Ishikawa (cell line): ENCODE results near the gene RB1.

Experiments used
- CEBPB ChIP-seq: IDR thresholded peaks from 2 replicates; pipeline ENCODE4 v1.6.1; 2012
- CREB1 ChIP-seq: IDR thresholded peaks from 2 replicates; pipeline ENCODE4 v1.6.1; 2012; ENCODE audit warnings: low read depth
- EGR1 ChIP-seq: IDR thresholded peaks from 2 replicates; pipeline ENCODE4 v1.6.1; 2012
- EP300 ChIP-seq: IDR thresholded peaks from 2 replicates; pipeline ENCODE4 v1.6.1; 2012; ENCODE audit warnings: borderline replicate concordance
- FOXM1 ChIP-seq: IDR thresholded peaks from 2 replicates; pipeline ENCODE4 v1.6.1; 2012; ENCODE audit warnings: low read depth, borderline replicate concordance
- NFIC ChIP-seq: IDR thresholded peaks from 2 replicates; pipeline ENCODE4 v1.6.1; 2012
- RAD21 ChIP-seq: IDR thresholded peaks from 2 replicates; pipeline ENCODE4 v1.6.1; 2012; ENCODE audit warnings: low read depth
- TAF1 ChIP-seq: IDR thresholded peaks from 2 replicates; pipeline ENCODE4 v1.6.1; 2012; ENCODE audit warnings: low read depth, mild to moderate bottlenecking
- TCF12 ChIP-seq: IDR thresholded peaks from 2 replicates; pipeline ENCODE4 v1.6.1; 2012; ENCODE audit warnings: low read depth
- TEAD4 ChIP-seq: IDR thresholded peaks from 2 replicates; pipeline ENCODE4 v1.6.1; 2012
- YY1 ChIP-seq: IDR thresholded peaks from 2 replicates; pipeline ENCODE4 v1.6.1; 2012; ENCODE audit warnings: low read depth
- ZBTB7A ChIP-seq: IDR thresholded peaks from 2 replicates; pipeline ENCODE4 v1.6.1; 2012; ENCODE audit warnings: low read depth
- TF ChIP-seq, protein P1 (sequence below): IDR thresholded peaks from 2 replicates; pipeline ENCODE4 v1.6.1; 2012; ENCODE audit warnings: low read depth, mild to moderate bottlenecking
- TF ChIP-seq, protein P2 (sequence below): IDR thresholded peaks from 2 replicates; pipeline ENCODE4 v1.6.1; 2012
- TF ChIP-seq, protein P3 (sequence below): IDR thresholded peaks from 2 replicates; pipeline ENCODE4 v1.6.1; 2012

Gene RB1

DNA sequence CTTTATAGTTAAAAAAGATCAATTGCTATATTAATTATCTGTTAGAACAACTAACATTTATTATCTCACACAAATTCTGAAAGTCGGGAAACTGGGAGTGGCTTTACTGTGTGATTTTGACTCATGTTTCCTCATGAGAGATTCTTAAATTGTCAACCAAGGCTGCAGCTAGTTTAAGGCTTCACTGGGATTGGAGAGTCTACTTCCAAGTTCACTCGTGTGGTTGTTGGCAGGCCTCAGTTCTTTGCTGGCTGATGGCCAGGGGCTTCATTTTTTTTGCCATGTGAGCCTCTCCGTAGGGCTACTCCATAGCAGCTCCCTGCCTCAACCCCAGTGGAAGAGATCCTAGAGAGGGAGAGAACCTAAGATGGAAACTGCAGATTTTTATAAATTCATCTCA is 133.8 kb downstream of the RB1 start:
- TF ChIP-seq NFIC, result peak; percentile 69
- TF ChIP-seq, protein P1, sequence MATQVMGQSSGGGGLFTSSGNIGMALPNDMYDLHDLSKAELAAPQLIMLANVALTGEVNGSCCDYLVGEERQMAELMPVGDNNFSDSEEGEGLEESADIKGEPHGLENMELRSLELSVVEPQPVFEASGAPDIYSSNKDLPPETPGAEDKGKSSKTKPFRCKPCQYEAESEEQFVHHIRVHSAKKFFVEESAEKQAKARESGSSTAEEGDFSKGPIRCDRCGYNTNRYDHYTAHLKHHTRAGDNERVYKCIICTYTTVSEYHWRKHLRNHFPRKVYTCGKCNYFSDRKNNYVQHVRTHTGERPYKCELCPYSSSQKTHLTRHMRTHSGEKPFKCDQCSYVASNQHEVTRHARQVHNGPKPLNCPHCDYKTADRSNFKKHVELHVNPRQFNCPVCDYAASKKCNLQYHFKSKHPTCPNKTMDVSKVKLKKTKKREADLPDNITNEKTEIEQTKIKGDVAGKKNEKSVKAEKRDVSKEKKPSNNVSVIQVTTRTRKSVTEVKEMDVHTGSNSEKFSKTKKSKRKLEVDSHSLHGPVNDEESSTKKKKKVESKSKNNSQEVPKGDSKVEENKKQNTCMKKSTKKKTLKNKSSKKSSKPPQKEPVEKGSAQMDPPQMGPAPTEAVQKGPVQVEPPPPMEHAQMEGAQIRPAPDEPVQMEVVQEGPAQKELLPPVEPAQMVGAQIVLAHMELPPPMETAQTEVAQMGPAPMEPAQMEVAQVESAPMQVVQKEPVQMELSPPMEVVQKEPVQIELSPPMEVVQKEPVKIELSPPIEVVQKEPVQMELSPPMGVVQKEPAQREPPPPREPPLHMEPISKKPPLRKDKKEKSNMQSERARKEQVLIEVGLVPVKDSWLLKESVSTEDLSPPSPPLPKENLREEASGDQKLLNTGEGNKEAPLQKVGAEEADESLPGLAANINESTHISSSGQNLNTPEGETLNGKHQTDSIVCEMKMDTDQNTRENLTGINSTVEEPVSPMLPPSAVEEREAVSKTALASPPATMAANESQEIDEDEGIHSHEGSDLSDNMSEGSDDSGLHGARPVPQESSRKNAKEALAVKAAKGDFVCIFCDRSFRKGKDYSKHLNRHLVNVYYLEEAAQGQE, result no peak

DNA sequence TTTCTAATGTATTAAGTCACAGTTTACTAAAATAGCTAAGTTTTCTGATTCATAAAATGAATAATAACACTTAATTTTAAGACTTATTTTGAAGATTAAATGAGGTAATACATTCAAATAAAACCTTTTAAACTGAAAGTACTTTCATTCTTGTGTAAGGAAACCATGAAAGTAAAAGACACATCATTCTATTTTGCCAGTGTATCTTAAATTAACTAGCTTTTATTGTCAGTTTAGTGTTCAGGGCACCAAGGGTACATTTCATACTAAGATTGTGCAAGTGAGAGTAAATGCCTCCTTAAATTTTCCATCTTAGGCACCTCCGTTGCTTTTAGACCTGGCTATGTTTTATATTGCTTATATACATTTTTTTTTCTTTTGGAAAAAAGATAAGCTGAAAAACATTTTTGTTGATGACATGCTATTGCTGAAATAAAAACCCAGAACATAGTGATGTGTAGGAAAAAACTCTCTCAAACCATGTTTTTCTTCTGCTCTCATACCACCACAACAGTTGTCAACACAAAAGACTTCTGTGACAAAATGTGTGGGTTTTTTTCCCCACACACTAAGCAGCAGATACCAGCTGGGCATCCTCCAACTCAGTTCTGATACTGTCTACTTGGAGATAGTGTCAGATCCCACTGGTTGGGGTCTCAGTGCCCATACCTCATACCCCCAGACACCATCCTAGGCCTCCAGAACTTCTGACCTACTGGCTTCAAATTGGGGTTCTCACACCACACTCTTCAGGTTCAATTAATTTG is 140.1 kb downstream of the RB1 start:
- TF ChIP-seq CEBPB (no peak), TCF12 (no peak), FOXM1 (no peak), ZBTB7A (no peak), EGR1 (no peak), NFIC (no peak), YY1 (no peak), CREB1 (no peak), RAD21 (no peak)
- TF ChIP-seq, protein P1, result no peak
- TF ChIP-seq, protein P2, sequence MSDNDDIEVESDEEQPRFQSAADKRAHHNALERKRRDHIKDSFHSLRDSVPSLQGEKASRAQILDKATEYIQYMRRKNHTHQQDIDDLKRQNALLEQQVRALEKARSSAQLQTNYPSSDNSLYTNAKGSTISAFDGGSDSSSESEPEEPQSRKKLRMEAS, result no peak
- TF ChIP-seq, protein P3, sequence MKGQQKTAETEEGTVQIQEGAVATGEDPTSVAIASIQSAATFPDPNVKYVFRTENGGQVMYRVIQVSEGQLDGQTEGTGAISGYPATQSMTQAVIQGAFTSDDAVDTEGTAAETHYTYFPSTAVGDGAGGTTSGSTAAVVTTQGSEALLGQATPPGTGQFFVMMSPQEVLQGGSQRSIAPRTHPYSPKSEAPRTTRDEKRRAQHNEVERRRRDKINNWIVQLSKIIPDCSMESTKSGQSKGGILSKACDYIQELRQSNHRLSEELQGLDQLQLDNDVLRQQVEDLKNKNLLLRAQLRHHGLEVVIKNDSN, result no peak

DNA sequence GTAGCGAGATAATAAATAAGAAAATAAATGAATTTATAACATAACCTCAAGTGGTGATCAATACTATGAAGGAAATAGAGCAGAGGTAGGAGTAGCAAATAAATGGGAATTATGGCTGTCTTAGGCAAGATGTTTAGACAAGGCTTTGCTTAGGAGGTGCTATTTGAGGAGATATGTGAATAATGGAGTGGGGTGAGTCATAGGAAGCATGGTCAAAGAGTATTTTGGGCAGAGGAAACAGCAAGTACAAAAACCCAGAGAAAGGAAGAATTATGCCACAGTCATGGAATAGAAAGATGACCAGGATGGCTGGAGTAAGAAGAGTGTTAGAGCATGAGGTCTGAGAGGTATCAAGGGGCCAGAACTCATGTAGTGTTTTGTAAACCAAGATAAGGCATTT is 142.9 kb downstream of the RB1 start:
- TF ChIP-seq, protein P3, result no peak
- TF ChIP-seq TEAD4 (no peak), TCF12 (no peak), RAD21 (no peak), EGR1 (no peak), CREB1 (no peak), YY1 (no peak)

- TF ChIP-seq TEAD4, result no peak
- no peak for TF ChIP-seq EP300
- TF ChIP-seq, protein P1, result no peak
- TF ChIP-seq TAF1, result no peak
- TF ChIP-seq, protein P2, result no peak
- no peak for TF ChIP-seq CEBPB
- no peak for TF ChIP-seq EGR1
Observed at GRCh38 chr13:48448285-48448958, 144.9 kb downstream of the RB1 start.

GRCh38 chr13:48448959-48449614 is 145.5 kb downstream of the RB1 start:
- TF ChIP-seq FOXM1 (no peak), CEBPB (peak; percentile 96)
